HG02610 (cell line): ENCODE results near the gene ASXL3.

Experiments
- ATAC-seq: cut with Tn5 transposase; IDR thresholded peaks from one replicate; pipeline ENCODE4 v1.9.1; 2021; ENCODE audit warnings: mild to moderate bottlenecking, moderate library complexity; ENCODE audit not compliant: unreplicated experiment

ASXL3 gene

DNA sequence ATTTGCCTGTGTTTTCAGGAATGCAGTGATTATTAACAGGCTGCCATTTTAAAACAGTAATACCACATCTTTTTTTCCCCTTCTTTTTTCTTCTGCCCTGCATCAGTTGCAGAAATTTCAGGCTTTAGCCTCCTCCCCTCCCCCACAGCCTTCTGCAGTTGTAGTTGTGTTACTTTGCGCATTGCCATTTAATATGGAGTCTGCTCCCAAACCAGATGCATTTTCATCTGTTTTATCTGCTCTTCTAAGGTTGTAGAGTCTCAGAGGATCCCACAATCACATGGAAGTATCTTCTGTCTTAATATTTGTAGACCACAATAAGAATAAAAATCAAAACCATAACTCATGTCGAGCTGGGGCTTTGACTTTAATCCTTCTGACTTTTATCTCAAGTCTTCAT is 3.8 kb downstream of the ASXL3 start:
- ATAC-seq: no peak

- no peak for ATAC-seq
Measured at GRCh38 chr18:33583901-33584300, 5.9 kb downstream of the ASXL3 start.

DNA sequence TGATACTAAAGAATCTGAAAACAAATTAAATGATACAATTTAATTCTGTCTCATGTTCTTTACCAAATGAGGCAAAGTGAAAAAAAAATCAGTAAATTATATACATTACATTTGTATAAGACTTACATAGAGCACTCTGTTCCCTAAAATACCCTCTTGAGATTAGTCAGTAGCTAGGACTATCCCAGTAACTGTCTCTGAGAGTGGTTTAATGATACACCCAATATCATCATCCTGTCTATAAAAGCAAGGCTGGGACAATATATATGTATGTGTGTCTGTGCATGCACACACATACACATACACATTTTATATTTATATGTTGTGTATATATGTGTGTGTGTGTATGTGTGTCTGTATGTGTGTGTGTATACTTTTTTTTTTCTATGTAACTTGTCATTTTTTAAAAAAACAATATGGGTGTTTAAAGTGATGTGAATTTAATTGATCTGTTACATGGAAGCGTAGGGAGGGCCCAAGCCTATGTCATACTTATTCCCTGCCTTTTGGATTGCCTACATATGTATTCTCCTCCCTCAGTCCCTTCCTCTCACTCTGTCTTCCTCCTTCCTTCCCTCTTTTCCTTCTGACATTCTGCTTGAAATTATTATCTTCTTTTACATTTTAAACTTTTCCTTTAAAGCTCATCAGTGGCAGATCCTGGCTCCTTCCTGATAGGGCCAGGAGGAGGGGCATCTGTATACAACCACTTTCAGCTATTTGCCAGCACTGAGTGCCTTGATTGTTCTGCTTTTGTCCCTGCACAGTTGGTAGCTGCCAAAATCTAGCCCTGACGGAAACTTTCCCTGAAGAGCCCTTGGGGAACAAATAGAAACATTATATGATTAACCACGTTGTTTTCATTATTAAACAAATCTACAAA is 6.8 kb downstream of the ASXL3 start:
- no peak for ATAC-seq

GRCh38 chr18:33585431-33585775 is 7.4 kb downstream of the ASXL3 start:
- ATAC-seq: no peak

GRCh38 chr18:33588361-33588760 is 10.3 kb downstream of the ASXL3 start:
- no peak for ATAC-seq

GRCh38 chr18:33593261-33593660 is 15.2 kb downstream of the ASXL3 start:
- ATAC-seq: no peak

GRCh38 chr18:33594799-33595198 is 16.8 kb downstream of the ASXL3 start:
- no peak for ATAC-seq

DNA sequence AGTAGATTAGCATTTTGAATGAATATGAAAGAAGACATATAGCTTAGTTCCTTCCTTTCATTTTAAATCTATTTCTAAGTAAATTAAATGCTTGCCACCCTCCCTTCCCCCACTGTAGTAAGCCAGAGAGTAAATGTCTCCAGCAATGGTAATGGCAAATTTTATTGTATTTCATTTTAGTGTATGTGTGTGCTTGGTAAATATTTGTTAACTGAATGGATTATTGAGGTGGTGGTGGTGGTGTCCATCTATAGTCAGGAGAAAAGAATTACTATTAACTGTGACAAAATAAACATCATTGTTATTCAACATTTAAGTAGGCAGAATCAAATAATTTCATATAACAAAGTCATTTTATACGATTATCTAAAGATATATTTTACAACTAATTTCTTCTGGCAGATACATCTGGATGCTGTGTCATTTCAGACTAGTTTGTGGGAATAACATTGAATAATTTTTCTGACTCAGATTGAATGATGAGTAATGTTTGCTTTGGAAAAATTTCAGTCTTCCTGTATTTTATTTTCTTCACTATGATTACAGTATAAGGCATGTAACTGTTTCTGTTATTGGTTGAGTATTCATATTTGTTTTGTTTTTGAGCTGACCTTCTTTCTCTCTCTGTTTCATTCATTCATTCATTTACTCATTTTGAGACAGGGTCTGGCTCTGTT is 18.3 kb downstream of the ASXL3 start:
- ATAC-seq: no peak

DNA sequence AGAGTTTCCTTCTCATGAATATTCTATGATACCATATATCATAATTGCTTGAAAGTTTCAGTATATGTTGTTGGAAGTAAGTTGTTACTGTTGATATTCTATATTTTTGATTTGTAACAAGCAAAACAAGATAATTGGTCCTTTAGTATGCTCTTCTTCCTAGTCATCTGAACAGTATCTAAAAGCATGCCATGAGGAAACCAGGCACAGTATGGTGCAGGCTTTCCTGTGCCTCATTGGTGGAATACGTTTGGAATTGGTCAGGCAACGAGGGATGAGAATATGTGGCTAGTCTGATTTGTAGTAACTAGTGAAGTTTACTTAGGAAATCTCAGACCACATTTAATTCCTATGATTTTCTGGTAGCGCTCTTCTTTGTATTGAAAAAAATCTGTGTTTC is 22.8 kb downstream of the ASXL3 start:
- ATAC-seq: no peak

DNA sequence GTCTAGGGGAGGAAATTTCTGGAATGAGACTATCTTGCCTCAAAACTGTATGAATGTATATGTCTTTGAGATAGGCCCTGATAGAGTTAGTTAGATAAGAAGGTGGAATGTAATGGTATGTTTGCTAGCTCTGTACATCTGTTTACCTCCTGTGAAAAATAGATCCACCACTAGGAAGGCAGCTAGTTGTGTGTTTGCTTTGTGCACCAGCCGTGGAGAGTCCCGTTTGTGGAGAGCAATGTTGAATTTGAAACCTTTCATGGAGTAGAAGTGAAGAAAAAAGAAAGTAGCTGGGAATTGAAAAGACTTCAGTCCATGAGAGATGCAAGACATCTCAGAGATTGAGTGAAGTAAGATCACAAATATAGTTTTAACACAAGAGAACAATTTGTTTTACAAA is 25.4 kb downstream of the ASXL3 start:
- ATAC-seq: no peak

GRCh38 chr18:33605250-33605649 is 27.2 kb downstream of the ASXL3 start:
- no peak for ATAC-seq

GRCh38 chr18:33606621-33607020 is 28.6 kb downstream of the ASXL3 start:
- ATAC-seq: no peak

DNA sequence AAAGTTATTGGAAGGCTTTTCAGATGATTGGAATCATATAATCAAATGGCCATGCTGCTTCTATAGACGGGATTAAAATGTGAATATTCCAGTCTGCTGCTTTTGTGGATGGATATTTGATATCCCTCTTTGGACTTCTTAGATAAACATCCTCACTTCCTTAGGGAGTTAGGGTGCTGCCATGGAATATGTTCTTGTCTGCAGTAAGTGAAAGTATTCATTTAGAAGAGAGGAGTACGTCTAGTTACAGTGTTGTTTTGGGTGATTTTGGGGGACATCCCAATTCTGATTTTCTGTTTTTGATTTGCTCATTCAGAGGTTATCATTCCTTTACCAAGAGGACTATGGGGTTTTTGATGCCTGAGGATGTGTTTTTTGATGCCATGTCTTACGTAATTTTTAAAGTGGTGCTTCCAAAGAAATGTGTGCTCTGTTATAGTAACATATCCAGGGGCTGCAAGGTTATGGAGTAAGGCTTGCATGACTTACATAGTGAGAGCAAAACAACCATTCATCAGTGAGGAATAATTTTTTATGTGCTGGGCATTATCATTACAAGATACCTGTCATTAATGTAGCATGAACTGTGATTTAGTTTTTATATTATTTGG is 33.6 kb downstream of the ASXL3 start:
- no peak for ATAC-seq

DNA sequence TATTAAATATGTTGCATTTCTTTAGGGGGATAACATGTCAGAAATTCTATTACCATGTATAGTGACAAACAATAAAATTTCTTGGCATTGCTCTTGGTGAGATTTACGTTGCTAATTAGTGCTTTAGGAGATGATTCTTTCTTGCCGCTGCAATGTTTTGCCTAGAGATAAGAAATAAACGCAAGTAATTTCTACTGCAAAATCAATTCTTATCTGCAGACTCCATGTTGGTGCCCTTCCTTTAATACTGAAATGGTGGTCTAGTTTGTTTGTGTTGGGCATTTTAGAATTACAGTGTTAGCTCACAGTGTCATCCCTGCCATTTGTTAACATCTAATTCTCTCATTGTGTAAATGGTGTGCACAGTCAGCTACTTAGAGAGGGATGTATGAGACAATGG is 34.6 kb downstream of the ASXL3 start:
- ATAC-seq: no peak

GRCh38 chr18:33616556-33616955 is 38.5 kb downstream of the ASXL3 start:
- no peak for ATAC-seq

GRCh38 chr18:33627114-33627513 is 49.1 kb downstream of the ASXL3 start:
- ATAC-seq: no peak

DNA sequence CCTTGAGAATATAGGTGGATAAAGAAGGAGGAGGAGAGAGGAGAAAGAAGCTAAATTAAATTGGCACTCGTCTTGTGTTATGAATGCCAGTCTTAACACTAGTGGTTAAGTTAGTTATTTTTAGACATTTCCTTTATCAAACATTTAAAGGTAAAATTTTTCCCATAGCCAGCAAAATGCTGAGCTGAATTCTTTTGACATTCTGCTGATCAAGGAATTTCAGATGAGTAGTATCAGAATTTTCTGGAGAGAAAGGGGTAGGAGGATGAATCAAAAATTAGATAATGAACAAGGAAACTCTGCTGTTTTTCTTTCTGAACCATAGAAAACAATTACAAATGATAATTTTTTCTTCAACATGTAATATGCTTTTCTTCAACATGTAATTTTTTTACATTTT is 52.5 kb downstream of the ASXL3 start:
- no peak for ATAC-seq

DNA sequence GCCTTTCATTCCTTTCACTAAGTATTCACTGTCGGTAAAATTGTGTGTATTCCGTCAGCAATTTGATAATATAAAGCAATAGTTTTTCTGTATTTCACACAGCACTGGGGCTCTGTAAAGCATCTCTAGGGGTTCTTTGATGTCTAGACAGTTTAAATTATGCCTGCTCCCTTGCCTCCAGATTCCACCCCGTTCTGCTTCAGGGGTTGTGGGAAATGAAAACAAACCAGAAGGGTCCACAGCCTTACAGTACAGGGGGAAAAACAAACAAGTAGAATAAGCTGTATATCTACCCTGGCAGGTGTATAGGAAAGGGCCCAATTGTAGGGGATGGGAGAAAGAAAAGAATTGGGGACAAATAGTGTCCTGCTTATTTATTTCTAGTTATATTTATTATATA is 63.1 kb downstream of the ASXL3 start:
- ATAC-seq: no peak

- no peak for ATAC-seq
Measured at GRCh38 chr18:33644494-33644893, 66.5 kb downstream of the ASXL3 start.

- ATAC-seq: no peak
Measured at GRCh38 chr18:33647365-33647764, 69.3 kb downstream of the ASXL3 start.

GRCh38 chr18:33652635-33653034 is 74.6 kb downstream of the ASXL3 start:
- no peak for ATAC-seq

GRCh38 chr18:33653231-33653630 is 75.2 kb downstream of the ASXL3 start:
- ATAC-seq: no peak
